ENCODE data around the gene ING2.

Gene ING2

DNA sequence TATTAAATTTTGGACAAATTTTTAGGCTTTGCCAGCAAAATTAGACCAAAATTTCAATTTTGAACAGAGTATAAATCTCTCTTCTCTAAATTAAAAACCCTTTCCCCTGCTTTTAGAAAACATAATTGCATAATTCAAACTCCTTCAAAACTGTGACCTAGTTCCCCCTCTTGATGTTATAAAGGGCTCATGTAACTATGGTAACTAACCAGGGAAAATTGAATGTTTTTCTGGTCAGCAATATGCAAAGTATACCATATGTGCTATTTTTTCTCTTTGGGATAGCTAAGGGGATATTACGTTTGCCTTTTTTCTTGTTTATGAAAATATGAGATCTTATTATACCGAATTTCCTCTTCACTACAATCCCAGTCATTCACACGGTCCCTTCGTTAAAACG is 5.1 kb upstream of the ING2 start:
- no peak for DNase-seq (ENCODE audit: low spot score)

DNA sequence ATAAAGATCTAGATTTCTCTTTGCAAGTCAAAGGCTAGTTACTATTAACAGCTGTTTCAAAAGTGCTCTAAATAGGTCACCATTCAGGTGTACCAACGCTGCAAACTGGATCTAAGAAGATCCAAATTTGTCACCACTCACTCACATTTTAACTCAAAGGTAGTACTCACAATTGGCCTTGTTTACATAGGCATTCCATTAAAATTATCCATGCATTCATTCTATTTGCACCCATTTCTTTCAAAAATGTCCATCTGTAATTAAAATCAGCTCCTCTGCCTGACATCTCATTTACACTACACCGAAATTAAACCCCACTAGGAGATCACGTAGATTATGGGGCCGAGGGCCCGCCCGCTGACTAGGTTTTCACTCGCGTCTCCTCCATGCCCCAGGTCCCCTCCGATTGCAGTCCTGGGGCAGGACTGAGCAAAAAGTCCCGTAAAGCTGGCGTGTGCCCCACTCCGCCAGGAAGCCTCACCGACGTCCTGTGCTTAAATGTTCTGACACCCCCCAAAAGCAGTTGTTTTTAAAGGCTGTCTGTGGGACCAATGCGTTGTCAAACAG is 1.3 kb upstream of the ING2 start:
- peak; percentile 33 for DNase-seq (ENCODE audit: low spot score)

DNA sequence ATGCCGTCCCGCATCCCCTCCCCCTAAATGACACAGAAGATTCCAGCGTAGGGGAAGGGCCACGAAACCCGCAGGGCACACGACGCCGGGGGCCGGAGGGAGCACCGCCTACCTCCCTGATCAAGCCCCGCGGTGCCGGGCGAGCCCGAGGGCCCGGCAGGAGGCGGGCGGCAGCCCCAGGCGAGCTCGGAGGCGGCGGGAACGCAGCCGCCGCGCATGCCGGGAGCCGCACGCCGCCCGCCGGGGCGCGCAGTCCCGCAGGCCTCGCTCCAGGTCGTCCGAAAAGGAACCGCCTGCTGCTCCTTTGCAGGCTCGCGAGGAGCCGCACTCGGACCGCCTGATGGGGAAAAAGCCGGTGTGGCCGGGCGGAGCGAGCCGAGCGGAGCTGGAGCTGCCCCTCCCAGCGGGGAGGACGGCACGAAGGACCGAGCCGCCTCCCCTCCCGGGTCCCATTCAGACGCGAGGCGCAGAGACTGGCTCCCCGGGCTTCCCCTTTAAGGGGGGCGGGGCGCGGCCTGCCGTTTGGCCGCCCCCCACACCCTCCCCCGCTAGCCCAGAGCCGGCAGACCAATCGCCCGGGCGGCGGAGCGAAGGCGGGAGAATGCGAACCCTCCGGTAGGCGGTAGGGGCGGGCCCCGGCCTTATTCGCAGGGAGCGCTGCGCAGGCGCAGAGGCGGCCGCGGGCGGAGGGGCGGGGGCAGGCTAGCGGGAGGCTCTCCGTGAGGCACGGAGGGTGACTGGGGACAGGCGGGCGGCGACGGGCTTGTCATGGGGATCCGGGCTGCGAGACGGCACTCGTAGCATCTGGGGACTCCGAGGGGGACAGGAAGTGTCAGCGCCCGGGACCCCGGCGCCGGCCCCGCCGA is 561 bp upstream of the ING2 start:
- peak; percentile 99 for DNase-seq (ENCODE audit: low spot score)

DNA sequence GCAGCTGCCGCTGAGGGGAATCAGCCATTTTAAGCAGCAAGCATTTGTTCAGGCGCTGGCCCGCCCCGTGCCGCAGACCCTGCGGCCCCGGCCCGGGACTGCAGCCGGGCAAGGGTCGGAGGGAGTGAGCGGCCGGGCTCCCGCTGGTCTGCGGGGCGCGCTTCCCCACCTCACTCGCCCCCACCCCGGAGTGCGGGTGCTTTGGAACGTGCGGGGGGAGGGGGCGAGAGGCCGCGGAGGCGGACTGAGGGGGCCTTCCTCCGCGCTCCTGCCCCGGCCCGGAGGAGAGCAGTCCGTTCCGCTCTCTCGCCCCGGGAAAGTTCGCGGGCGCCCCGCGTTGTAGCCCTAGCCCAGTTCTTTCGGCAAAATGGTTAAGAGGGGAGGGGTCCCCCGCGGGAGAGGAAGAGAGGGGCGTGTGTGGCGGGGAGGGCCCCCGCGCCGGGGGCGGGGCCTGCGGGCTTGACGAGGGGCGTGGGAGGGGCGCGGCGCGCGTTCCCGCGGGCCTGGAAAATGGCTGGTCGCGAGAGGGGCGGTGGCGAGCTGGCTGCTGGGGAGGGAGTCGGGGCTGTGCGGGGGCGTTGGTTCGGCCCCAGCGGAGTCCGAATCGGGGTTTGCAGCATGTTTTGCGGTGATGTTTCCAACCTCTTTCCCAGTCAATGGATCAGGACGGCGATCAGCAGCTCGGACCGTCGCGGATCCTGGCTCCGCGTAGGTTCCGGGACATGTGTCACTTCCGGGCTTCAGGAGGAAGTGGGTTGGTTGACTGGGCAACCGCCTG is 942 bp downstream of the ING2 start:
- DNase-seq (ENCODE audit: low spot score): peak; percentile 93

DNA sequence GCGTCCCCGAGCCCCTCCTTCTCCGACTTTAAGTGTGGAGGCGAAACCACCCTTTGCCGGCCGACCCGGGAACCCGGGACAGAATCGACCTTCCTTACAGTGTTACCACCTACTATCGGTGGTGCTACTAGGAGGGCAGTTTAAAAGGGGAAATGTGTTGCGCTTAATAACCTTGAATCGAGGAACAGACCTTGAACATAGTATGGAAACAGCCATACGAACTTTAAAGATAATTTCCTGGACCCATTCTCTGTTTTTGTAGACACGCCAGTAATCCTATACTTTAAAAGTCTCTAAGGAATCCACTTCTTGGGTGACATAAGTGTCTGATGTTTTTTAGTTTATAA is 1.5 kb downstream of the ING2 start:
- DNase-seq (ENCODE audit: low spot score): no peak

DNA sequence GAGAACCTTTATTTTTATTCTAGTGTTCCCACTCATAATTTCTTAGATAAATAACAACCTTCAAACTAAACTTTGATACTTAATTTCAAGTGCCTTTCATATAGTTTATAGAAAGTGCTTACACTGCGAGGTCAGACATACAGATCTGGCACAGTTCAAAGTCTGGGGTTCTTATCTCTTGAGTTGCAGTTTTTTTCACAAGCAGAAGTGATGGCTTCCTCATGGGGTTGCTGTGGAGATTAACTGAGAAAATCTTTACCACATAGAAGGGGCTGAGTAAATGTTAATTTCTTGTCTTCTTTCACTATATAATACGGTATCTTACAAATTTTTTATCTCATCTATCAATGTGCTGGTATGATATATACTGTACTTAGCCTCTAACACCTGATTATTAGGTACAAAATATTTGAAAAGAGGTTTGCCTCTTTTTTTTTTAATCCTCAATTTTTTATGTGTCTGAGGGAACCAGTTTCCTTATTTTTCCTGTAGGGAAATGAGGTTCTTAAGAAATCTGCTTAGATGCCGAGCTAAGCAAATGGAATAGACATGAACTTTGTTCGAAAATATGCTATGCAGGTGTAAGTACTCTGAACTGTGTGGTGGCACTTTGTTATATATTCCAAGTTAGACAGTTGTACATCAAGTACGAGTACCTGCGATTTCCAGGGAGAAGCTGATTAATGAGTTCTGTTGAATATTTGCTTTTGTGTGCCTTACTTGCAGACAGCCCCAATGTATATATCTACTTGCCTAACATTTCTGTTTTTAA is 3.3 kb downstream of the ING2 start:
- no peak for DNase-seq (ENCODE audit: low spot score)

DNA sequence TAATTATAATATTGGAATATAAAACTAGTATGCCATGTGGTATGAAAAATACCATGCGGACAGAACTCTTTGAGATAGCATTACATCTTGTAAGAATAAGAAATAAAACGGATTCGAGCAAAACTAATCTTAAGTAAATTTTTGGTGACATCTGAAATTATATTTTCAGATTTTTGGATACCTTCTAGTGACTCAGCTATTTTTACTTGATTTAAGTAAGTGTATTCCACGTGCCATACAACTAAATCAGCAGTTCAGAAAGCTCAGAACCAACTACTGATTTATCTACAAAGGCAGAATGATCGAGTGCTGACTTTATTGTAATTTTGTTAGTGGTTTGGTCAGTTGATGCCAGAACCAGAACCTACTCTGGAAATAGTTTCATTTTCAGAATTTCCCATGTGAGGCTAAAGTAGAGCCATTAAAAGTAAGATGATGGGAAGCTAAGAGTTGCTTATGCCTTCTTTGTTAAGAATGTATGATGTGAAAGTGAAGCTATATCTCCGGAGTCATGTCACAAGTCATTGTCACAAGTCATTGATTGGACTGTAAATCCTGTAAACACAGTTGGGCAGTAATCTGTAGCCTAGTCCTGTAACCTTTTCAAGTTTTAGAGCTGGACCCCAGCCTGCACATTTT is 4.0 kb downstream of the ING2 start:
- no peak for DNase-seq (ENCODE audit: low spot score)

DNA sequence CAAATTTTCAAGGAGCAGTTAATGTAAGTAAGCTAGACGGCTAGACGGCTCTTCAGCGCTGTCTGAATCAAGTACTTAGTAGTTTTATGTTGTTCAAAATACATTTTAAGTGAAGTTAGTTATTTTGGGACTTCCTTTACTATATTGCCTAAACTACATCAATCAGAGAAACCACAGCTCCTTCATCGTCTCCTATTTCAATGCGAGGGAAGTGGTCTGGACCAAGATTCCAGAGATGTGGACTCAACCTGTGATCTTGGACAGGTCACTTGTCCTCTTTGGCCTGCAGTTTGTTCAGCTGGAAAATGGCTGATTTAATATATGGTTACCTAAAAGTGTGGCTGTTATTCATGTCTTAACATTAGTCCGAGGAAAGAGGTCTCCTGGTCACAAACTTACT is 10.6 kb downstream of the ING2 start:
- no peak for DNase-seq (ENCODE audit: low spot score)

DNA sequence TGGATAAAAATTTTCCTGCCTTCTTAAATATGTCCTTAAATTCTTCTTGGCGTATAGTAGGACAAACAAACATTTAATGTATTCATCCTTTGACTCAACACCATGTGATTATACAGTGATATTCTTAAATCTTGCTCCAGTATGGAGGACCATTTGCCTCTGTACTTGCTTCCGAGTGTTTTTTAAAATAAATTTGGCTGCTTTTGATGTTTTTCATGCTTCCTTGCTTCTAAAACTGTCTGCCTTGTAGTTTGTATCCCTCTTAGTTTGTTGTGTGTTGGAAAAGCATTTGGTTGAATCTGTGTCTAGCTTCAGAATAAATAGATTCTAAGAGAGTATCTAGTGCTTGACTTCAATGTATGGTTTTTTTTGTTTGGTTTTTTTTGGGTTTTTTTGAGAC is 12.3 kb downstream of the ING2 start:
- no peak for DNase-seq (ENCODE audit: low spot score)

DNA sequence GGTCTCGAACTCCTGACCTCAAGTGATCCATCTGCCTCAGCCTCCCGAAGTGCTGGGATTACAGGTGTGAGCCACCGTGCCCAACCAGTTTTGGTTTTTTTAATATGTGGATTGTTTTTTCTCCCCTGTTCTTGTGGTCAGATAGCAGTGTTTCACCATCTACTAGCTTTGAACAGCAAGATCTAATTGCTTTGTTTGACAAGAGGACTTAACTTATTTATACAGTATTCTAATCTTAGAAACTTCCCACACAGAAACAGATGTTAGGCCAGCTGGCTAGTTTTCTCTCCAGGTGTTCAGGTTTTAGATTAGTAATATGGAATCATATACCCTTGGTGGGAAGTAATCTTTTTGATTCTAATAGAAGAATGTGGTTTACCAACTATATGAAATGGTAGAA is 12.9 kb downstream of the ING2 start:
- DNase-seq (ENCODE audit: low spot score): no peak

DNA sequence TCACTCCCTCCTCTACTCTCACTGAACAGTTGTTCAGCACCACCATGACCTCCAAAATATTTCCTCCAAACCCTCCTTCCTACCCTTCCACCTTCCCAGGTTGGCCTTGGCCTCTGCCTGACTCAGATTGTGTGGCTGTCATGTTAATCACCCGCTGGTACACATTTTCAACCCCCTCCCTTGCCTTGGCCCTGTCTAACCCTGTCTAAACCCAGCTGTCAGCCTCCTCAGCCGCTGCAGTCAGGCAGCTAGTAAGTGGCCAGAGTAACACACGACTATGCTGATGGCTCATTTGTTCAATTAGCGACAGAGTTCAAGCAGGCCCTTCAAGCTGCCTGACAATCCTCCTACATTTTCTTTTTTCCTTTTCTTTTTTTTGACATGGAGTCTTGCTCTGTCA is 18.0 kb downstream of the ING2 start:
- no peak for DNase-seq (ENCODE audit: low spot score)

DNA sequence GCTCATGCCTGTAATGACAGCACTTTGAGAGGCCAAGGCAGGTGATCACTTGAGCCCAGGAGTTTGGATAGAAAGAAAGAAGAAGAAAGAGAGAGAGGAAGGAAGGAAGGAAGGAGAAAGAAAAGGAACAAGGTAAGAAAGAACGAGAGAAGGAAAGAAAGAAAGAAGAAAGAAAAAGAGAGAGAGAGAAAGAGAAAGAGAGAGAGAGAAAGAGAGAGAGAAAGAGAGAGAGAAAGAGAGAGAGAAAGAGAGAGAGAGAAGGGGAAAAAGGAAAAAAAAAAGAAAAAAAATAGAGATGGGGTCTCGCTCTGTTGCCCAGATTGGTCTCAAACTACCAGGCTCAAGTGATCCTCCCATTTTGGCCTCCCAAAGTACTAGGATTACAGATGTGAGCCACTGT is 22.5 kb downstream of the ING2 start:
- no peak for DNase-seq (ENCODE audit: low spot score)

DNA sequence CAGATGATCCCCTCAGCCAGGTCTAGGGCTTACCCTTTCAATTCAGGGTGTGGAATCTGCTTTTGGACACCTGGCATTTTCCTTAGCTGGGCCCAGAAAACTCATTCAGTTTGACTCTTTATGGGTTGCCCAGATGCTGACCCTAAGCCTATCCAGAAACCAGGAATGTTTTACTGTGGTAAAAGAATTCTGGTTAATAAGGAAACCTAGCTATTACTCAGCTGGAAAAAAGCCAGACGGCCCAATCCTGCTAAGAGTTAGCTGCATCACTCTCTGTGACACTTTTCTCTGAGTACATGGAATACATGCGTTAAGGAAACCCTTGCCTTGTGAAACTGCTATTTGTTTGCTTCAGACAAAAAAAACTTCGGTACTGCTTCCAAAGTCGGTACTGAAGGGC is 28.0 kb downstream of the ING2 start:
- peak; percentile 13 for DNase-seq (ENCODE audit: low spot score)

DNA sequence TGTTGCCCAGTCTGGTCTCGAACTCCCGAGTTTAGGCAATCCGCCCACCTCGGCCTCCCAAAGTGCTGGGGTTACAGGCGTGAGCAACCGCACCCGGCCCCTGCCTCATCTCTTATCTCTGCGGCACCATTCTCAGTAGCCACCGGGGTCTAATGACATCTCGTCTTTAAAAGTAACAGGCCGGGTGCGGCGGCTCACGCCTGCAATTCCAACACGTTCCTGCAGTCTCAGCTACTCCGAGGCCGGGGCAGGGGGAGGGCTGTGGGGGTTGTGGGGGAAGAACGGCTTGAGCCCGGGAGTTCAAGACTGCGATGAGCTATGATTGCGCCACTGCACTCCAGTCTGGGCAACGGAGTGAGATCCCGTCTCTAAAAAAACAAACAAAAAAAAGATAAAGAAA is 28.8 kb downstream of the ING2 start:
- peak; percentile 15 for DNase-seq (ENCODE audit: low spot score)

DNA sequence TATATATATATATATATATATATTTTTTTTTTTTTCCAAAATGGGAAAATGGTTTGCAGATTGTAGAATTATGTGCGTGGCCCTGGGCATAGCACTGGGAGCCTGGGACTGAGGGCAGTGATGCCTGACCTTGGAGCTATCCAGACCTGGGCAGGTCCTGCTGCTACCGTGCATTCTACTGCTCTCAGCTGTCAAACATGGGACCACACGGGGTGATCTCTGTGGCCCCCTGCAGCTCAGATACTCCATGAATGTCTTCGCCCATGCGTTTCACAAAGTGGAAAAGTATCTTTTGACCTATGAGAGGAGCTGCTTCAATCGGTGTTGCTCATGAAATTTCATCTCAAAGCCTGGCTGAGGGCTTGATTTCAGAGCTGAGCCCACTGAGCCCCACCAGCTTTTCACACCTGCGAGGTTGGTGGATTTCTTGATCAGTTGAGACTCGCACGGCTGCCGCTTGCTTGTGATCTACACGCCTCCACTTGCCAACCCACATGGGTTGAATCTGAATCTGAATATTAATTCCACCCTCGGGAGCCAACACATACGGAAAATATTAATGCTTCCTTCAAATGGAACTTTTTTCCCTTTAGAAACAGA is 35.7 kb downstream of the ING2 start:
- peak; percentile 15 for DNase-seq (ENCODE audit: low spot score)

DNA sequence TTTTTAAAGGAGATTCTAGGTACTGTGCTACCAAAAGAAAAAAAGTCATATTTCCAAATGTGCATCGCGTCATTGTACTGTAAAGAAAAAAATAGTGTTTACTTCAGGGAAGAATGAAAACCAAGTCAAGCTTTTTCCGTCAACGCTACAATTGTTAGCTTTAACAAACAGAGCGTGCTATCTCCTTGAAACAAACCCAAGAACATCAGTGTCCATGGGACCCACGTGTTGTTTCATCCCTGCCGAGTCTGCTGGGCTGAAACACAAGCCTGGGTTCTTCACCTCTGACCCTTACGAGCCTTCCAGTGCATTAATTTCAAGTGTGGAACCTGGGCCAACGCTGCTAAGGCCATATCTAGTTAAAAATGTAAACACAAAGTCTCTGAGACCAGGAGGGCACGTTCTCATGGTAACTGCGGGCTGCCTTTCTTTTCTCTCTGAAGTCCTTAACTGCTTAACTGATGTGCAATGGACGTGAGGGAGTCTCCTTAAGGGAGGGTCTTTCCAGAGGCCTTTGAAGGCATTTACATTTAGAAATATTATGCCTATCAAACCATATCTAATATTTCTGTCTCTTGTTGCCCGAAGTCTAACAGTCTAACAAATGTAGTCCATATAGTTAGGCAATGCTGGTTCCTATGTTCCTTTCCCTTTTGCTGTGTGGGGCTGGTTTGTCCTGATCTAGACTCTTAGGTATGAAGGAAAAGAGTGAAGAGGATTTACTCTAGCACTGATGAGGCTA is 36.3 kb downstream of the ING2 start:
- peak; percentile 11 for DNase-seq (ENCODE audit: low spot score)

DNA sequence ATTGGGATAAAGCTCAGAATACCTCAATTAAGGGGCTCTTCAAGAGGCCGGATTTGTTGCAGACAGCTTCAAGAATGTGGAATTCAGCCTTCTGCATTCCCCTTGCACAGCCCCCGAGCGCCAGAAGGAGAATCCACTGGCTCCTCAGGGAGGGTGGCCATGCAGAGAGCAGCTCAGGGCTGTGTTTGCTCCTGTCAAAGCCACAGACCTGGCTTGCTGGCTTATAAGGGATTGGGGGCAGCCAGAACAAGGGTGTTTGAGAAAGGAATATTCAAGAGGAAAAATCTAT is 36.8 kb downstream of the ING2 start:
- no peak for DNase-seq (ENCODE audit: low spot score)

DNA sequence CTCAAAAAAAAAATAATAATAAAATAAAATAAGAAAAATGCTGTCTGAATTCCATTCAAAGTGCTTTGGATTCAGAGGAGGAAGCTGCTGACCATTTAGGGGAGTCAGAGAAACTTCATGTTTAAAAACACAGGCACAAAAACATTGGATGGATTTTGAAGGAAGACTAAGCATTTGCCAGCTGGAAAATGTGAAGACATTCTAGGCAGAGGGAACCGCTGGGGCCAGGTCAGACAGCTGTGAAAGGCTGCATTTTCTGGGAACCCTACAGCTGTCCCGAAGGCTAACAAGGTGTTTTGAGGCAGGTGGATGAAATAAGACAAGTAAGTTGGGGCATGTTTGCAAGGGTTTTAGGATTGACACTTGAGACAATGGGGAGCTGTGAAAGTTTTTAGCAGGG is 38.6 kb downstream of the ING2 start:
- DNase-seq (ENCODE audit: low spot score): no peak

DNA sequence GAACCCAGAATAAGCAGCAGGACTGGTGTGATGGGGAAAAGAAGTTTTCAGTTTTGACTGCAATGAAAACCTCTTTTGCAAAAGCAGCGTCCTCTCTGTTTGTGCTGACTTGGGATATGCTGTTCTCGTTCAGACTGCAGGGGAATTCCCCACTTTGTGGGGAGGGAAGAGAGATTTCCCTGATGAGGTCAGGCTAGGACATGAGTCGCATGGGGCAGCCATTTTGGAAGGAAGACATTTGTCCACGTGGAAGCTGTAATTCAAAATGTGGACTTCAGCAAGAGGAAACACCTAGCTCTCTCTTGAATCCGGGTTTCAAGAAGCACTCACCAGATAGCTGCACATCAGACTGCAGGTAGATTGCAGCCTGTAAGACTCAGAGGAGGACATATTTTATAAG is 39.3 kb downstream of the ING2 start:
- no peak for DNase-seq (ENCODE audit: low spot score)

DNA sequence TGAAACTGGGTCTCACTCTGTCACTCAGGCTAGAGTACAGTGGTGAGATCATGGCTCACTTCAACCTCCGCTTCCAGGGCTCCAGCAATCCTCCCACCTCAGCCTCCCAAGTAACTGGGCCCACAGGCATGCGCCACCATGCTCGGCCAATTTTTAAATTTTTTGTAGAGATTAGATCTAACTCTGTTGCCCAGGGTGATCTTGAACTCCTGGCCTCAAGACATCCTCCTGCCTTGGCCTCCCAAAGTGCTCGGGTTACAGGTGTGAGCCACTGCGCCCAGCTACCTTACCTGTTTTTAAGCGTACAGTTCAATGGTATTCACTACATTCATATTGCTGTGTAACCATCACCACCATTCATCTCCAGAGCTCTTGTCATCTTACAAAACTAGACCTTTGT is 41.5 kb downstream of the ING2 start:
- DNase-seq (ENCODE audit: low spot score): no peak

DNA sequence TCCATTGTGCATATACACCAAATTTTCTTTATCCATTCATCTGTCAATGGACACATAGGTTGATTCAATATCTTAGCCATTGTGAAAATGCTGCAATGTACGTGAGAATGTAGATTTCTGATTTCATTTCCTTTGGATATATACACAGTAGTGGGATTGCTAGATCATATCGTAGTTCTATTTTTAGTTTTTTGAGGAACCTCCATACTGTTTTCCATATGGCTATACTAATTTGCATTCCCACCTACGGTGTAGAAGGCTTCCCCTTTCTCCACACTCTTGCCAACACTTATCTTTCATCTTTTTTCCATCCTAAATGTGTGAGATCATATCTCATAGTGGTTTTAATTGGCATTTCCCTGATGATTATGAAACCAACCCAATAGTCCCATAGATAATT is 43.4 kb downstream of the ING2 start:
- no peak for DNase-seq (ENCODE audit: low spot score)
